ENCODE data around the gene CCR6.

- TF ChIP-seq POLR2A (IDR thresholded peaks at IDR 0.05; ENCODE audit: low read depth, low read length) (no peak; the same call in 1 of the 2 replicates), POLR2AphosphoS5 (IDR thresholded peaks at IDR 0.05; ENCODE audit: low read depth, low read length) (0 out of 2 replicates have a peak, but pooled peaks have one; percentile 30)
Observed at GRCh38 chr6:167094820-167095637, 27.9 kb upstream of the CCR6 start.
